ENCODE measurements around the gene TNFRSF4. TPM values are rescaled to one million over a fixed set of nuclear protein-coding genes. Genes with fewer than 3 reads are reported as not detected.

TNFRSF4 gene
- total and polyA plus RNA-seq, 10 donors, result 6.6 to 23.4 (median 13.6) TPM

GRCh38 chr1:1181129-1181937 lies 32.6 kb downstream of the TNFRSF4 start:
- Histone ChIP-seq H3K4me1 (peaks cover 0 to 25% (median 15%) of the 10 kb centered on the region in 6 donors), H3K36me3 (no peaks in the 10 kb centered on the region), H3K27me3 (replicated peaks in 1 of 7) (peaks cover 0 to 75% (median 31%) of the 10 kb centered on the region in 7 donors), H3K9me3 (no peaks in the 10 kb centered on the region), H3K27ac (no peak overlapping the region), H3K4me3 (no peak overlapping the region)
- 84 to 92% (median 89%) methylated on average over 24 to 26 of the region's 26 CpGs for WGBS, 5 donors
- intact Hi-C loops (cut with DNase I; ENCODE audit: low total_unique reads), result no loop called here
- DNase-seq, result no peak
- TF ChIP-seq, protein P1, sequence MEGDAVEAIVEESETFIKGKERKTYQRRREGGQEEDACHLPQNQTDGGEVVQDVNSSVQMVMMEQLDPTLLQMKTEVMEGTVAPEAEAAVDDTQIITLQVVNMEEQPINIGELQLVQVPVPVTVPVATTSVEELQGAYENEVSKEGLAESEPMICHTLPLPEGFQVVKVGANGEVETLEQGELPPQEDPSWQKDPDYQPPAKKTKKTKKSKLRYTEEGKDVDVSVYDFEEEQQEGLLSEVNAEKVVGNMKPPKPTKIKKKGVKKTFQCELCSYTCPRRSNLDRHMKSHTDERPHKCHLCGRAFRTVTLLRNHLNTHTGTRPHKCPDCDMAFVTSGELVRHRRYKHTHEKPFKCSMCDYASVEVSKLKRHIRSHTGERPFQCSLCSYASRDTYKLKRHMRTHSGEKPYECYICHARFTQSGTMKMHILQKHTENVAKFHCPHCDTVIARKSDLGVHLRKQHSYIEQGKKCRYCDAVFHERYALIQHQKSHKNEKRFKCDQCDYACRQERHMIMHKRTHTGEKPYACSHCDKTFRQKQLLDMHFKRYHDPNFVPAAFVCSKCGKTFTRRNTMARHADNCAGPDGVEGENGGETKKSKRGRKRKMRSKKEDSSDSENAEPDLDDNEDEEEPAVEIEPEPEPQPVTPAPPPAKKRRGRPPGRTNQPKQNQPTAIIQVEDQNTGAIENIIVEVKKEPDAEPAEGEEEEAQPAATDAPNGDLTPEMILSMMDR (IDR thresholded peaks at IDR 0.05 in 8 of 11, conservative IDR thresholded peaks at IDR 0.05 in 3 of 11), result no peak
- TF ChIP-seq POLR2A (IDR thresholded peaks at IDR 0.05) (no peak), POLR2AphosphoS5 (IDR thresholded peaks at IDR 0.05) (no peak)

- peaks cover 0 to 25% (median 15%) of the 10 kb centered on the region in 6 donors for H3K4me1 ChIP-seq
- peaks cover 0 to 4% (median 0%) of the 10 kb centered on the region in 8 donors for H3K9me3 ChIP-seq
- no peak overlapping the region for H3K4me3 ChIP-seq
- TF ChIP-seq, protein P1 (IDR thresholded peaks at IDR 0.05 in 8 of 11, conservative IDR thresholded peaks at IDR 0.05 in 3 of 11), result no peak
- TF ChIP-seq POLR2AphosphoS5 (IDR thresholded peaks at IDR 0.05) (no peak), POLR2A (IDR thresholded peaks at IDR 0.05) (no peak)
- H3K27ac ChIP-seq, result no peak overlapping the region
- intact Hi-C loops (cut with DNase I; ENCODE audit: low total_unique reads), result no loop called here
- DNase-seq, result peak; percentile 76
- H3K27me3 ChIP-seq (replicated peaks in 1 of 7), result peaks cover 0 to 86% (median 31%) of the 10 kb centered on the region in 7 donors
- H3K36me3 ChIP-seq, result no peaks in the 10 kb centered on the region
- WGBS, 5 donors, result 77 to 87% (median 79%) methylated on average over 21 to 51 of the region's 51 CpGs
These were observed 33.7 kb downstream of the TNFRSF4 start for GRCh38 chr1:1179983-1180861.

DNA sequence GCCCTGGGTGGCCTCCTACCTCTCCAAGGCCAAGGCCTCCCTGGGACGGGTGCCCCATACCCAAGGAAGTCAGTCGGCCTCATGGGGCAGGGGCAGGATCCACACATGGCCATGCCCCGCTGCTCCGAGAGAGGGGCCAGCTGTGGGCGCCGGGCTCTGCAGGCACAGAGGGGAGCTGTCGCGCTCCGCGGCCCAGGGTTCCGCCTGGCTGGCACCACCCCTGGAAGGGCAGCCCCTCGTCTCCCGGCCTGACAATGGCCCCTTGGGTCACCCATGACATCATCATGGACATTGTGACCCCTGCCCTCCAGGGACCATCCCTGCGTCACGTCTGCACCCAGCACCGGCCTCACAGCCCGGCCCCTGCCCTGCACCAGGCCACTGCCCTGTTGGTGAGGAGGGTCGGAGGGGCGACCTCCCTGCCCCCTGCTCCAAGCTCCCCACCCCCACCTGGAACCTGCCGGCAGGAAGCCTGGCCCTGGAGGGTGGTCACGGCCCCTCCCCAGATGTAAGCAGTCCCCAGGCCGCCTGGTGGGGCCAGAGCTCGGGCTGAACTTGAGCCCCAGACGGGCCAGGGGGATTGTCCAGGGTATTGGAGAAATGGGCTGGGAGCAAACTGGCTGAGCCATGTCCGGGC lies 34.5 kb downstream of the TNFRSF4 start:
- peaks cover 0 to 29% (median 17%) of the 10 kb centered on the region in 6 donors for H3K4me1 ChIP-seq
- peaks cover 0 to 5% (median 0%) of the 10 kb centered on the region in 8 donors for H3K9me3 ChIP-seq
- no peak overlapping the region for H3K27ac ChIP-seq
- H3K27me3 ChIP-seq (replicated peaks in 1 of 7), result peaks cover 0 to 94% (median 34%) of the 10 kb centered on the region in 7 donors
- no peaks in the 10 kb centered on the region for H3K36me3 ChIP-seq
- intact Hi-C loops (cut with DNase I; ENCODE audit: low total_unique reads), result no loop called here
- no peak overlapping the region for H3K4me3 ChIP-seq
- 57 to 85% (median 78%) methylated on average over 15 to 25 of the region's 25 CpGs for WGBS, 5 donors
- DNase-seq, result no peak
- TF ChIP-seq POLR2AphosphoS5 (IDR thresholded peaks at IDR 0.05) (no peak), POLR2A (IDR thresholded peaks at IDR 0.05) (no peak)
- TF ChIP-seq, protein P1 (IDR thresholded peaks at IDR 0.05 in 8 of 11, conservative IDR thresholded peaks at IDR 0.05 in 3 of 11), result no peak

All from spleen (tissue), 11 donors.